ENCODE measurements around the gene LAMC3.
A peak's percentile ranks its signal among the peaks of the same experiment; 100 is the strongest.
"Not testable (repeated sequence)": the region's sequence is repeated elsewhere in the genome, so short reads cannot be mapped to it uniquely, and the experiment has no call there.

LAMC3 gene

DNA sequence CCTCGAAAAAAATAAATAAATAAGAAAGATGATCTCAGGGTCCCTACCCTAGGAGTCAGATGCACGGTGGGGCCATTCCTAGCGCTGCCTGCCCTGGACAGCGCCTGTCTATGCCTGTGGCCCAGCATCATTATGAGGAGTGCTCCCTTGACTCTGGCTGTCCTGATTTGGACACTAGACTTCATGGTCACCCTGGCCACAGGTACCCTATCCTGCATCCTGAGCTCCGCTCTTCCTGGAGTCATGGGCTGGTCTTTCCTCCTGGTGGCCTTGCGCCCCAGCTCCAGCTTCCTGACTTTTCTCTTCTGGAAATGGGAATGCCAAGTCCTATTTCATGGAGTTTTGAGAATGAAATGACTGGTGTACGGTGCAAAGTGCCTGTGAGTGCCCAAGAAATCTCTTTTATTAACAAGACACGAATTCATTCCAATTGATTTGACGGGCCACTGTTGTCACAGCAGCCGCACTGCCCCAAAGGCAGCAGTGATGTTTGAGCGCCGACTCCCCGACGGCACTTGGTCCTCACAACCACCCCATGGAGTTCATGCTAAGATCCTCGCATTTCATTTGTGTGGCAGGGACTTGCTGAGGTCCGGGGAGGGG lies 86.8 kb downstream of the LAMC3 start:
- no peak for DNase-seq
- no peak for TF ChIP-seq POLR2A (IDR thresholded peaks at IDR 0.05; ENCODE audit: low read length)
- no peak for TF ChIP-seq GATA1 (IDR thresholded peaks at IDR 0.05; ENCODE audit: low read depth, low read length)

DNA sequence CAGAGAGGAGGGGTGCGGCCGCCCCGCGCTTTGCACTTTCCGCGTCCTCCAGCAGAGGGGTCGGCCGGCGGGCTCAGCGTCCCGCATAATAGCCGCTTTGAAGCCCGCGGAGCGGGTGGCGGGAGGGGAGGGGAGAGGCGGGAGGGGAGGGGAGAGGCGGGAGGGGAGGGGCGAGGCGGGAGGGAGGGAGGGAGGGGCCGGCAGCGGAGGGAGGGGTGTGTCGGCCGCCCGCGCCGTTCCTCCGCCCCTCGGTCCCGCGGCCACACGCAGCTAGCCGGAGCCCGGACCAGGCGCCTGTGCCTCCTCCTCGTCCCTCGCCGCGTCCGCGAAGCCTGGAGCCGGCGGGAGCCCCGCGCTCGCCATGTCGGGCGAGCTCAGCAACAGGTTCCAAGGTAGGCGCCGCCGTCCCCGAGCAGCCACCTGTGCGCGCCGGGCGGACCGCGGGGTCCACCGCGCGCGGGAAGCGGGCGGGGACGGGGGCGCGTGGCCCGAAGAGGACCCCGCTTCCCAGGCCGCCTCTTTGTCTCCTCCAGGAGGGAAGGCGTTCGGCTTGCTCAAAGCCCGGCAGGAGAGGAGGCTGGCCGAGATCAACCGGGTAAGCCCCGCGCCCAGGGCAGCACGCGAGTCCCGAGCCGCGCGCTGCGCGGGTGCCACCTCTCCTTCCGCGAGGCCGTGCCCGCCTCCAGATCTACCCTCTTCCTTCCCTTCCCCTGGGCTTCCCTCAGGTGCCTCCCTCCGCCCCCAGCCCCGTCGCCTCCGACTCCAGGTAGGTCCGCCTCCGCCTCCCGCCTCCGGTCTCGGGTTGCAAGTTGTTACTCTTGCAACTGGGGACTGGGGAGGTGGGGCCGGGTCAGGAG lies 87.5 kb downstream of the LAMC3 start, which contains the start of gene AIF1L:
Gene AIF1L, plus strand, starts transcription at position 263 of the 857 bp plus-strand sequence. Its CDS starts 99 bp downstream, at position 362.
- DNase-seq: peak; percentile 34 to 47

DNA sequence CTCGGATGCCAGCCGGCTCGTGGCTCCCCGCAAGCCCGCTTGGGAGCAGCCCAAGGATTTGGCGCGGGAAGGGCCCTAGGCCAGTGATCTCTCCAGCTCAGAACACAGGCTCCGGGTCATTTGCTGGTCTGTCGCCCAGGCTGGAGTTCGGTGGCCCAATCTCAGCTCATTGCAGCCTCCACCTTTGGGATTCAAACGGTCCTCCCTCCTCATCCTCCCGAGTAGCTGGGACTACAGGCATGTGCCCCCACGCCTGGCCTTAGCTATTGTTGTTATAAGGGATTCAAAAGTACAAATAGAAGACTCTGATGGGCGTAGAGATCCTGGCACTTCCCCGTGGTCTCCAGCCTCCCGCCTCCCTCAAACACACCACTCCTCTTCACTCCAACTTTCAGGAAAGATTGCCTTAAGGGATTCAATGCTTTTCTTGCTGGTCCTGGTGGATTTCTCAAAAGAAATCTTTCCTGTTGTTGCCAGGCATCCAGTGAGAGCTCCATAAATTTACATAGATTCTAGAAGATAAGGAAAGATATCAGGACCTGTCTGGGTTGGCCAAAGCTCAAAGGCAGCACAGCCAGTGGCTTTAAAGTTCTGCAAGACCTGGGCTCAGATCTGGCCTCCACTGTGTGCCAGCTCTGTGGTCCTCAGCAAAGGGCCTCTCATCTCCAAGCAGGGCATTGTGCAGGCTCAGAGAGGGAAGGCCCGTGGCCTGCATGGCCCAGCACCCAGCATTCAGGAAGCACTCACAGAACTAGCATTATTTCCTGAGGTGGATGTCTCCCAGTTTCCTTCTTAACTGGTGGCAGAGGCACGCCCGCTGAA lies 88.4 kb downstream of the LAMC3 start:
- no peak for TF ChIP-seq POLR2A (IDR thresholded peaks at IDR 0.05; ENCODE audit: low read length)
- no peak for TF ChIP-seq GATA1 (IDR thresholded peaks at IDR 0.05; ENCODE audit: low read depth, low read length)
- no peak for DNase-seq

More for the DNA sequence above, 87.5 kb downstream of the LAMC3 start, which contains the start of gene AIF1L:
- TF ChIP-seq POLR2A (IDR thresholded peaks at IDR 0.05; ENCODE audit: low read length): no peak
- no peak for TF ChIP-seq GATA1 (IDR thresholded peaks at IDR 0.05; ENCODE audit: low read depth, low read length)

DNA sequence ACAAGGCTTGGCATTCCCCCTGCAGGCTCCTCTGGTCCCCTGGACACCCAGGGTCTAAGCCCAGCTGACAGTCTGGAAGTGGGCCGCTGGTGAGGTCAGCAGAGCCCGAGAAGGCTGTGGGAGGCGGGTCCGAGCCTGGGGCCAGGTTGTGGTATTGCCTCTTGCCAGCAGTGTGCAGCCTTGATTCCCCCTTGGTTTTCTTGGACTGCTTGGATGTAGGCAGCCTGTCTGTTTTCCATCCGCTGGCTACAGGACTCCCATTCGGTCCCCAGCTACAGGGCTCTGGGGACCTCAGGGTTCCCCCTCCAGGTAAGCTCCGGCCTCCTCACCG lies 88.9 kb downstream of the LAMC3 start:
- TF ChIP-seq GATA1 (IDR thresholded peaks at IDR 0.05; ENCODE audit: low read depth, low read length) (no peak), POLR2A (IDR thresholded peaks at IDR 0.05; ENCODE audit: low read length) (no peak)
- no peak for DNase-seq

DNA sequence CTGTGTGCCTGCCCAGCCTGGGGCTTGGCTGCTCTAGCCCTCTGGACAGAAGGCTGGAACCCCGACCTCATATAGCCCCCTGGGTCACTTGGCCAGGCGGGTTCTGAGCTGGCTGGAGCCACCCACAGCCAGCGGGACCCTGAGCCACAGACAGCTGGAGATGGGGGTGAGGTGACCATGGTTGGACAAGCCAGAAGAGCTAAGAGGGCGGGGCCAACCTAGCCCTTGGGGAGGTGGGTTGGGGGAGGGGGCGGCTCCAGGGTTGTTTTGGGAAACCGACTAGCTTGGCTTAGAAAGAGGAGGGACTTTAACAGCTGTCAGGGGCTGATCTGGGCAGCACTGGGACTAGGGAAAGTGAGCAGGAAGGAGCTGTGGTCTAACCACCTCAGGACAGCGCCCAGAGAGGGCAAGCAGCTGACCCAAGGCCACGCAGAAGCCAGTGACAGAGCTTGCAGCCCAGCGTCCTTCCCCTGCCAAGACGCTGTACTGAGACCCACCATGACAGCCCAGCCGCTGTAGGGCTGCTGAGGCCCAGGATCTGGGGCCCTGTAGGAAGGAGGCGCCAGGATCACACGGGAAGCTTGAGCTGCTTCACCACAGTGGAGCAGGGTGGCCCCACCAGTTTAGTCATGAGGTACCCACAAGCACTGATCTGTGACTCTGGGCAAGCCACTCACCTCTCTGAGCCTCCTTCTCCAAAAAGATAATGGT lies 89.6 kb downstream of the LAMC3 start:
- TF ChIP-seq GATA1 (IDR thresholded peaks at IDR 0.05; ENCODE audit: low read depth, low read length): no peak
- no peak for TF ChIP-seq POLR2A (IDR thresholded peaks at IDR 0.05; ENCODE audit: low read length)
- no peak for DNase-seq

DNA sequence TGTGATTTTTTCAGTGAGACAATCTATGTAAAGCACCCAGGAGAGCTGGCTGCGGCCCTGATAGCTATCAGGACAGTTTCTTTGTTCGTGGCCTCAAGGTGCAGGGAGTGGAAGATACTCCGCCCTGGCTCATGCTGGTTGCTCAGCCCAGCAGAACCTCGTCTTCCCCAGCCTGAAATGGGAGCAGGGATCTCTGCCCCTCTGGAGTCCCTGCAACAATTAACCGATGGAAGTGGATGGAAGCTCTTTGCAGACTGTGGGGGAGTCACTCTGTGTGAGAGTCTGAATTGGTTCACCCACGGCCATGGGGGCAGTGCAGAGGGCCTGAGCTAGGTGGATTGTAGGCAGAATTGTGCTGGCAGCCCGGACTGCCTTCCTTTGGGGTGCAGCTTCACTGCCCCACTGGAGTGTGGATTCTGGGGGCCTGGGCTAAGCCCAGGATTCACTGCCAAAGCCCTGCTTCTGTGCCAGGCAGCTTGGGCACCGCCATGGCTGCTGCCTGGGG lies 90.2 kb downstream of the LAMC3 start:
- TF ChIP-seq POLR2A (IDR thresholded peaks at IDR 0.05; ENCODE audit: low read length): no peak
- no peak for TF ChIP-seq GATA1 (IDR thresholded peaks at IDR 0.05; ENCODE audit: low read depth, low read length)
- DNase-seq: peak; percentile 10 to 22

DNA sequence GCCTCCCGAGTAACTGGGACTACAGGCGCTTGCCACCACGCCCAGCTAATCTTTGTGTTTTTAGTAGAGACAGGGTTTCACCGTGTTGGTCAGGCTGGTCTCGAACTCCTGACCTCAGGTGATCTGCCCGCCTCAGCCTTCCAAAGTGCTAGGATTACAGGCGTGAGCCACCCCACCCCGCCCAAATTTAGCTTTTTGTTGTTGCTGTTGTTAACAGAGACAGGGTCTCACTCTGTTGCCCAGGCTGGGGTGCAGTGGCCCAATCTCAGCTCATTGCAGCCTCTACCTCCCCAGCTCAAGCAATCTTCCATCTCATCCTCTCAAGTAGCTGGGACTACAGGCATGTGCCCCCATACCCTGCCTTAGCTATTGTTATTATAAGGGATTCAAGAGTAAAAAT lies 90.9 kb downstream of the LAMC3 start:
- DNase-seq: not testable (repeated sequence)

DNA sequence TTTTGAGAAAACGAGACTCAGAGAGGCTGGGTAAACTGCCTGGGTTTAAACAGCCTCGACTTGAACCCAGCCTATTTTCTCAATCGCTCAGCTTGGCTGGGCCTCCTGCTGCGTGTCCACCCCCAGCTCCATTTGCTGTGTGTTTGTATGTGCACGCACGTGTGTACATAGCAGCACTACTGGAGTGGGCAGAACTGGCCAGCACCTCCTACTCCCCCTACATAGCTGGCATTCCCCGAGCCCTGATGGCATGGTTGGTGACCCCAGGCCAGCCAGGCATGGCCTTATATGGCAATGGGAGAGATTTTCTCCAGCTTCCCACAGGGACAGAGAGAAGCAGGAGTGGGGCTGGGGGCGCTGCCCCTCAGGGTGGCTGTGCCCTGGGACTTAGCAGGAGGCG lies 91.5 kb downstream of the LAMC3 start:
- TF ChIP-seq GATA1 (IDR thresholded peaks at IDR 0.05; ENCODE audit: low read depth, low read length): no peak
- TF ChIP-seq POLR2A (IDR thresholded peaks at IDR 0.05; ENCODE audit: low read length): no peak
- no peak for DNase-seq

DNA sequence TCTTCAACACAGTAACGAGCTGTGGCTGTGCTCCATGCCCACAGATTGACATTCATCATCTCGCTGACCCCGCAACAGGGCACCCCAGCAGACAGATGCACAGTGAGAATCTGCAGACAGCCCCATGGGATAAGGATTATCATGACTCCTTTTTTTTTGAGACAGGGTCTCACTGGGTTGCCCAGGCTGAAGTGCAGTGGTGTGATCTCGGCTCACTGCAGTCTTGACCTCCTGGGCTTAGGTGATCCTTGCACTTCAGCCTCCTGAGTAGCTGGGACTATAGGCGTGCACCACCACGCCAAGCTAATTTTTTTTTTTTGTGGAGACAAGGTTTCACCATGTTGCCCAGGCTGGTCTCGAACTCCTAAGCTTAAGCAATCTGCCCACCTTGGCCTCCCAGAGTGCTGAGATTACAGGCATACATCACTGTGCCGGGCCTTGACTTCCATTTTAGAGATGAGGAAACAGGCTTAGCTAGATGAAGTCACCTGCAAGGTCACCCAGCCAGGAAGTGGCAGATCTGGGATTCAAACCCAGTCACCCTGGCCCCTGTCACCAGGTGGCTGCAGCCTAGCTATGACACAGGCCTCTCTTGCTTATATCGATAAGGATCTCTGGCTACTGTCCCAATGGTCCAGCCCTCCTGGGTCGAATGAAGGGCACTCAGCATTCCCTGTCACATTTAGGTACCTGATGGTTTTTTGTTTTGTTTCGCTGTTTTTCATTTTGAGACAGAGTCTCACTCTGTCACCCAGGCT lies 92.4 kb downstream of the LAMC3 start:
- no peak for TF ChIP-seq GATA1 (IDR thresholded peaks at IDR 0.05; ENCODE audit: low read depth, low read length)
- no peak for TF ChIP-seq POLR2A (IDR thresholded peaks at IDR 0.05; ENCODE audit: low read length)
- DNase-seq: peak in 1 of 2 experiments; percentile 13

DNA sequence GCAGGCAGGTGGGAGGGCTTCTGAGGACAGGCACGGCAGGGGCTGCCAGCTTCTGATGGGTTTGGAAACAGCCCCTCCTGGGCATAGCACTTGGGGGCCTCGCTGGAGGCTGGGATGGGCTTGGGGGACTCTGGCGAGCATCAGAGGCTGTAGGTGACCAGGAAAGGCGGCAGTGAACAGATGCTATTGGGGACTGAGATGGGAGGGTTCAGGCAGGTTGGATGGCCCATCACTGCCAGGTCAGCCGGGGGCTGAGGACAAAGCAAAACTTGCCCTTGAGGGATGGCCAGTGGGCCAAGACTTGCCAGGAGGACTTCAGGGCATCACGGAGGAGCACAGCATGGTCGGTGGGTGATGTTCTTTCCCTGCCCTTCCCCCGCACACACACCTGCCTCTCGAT lies 94.0 kb downstream of the LAMC3 start:
- TF ChIP-seq POLR2A (IDR thresholded peaks at IDR 0.05; ENCODE audit: low read length): no peak
- TF ChIP-seq GATA1 (IDR thresholded peaks at IDR 0.05; ENCODE audit: low read depth, low read length): no peak
- DNase-seq: no peak

DNA sequence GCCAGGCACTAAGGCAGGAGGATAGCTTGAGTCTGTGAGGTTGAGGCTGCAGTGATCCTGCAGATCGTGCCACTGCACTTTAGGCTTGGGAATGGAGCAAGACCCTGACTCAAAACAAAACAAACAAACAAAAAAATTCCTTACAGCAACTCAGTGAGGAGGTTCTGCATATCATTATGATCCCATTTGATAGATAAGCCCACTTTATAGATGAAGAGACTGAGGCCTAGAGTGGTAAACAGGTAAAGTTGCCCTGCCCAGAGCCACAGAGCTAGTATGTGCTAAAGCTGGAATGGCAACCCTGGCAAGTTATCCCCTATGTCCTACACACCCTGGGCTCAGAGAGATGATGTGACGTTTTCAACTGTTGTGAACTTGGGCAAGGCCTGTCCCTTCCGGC lies 94.6 kb downstream of the LAMC3 start:
- DNase-seq: no peak
- TF ChIP-seq GATA1 (IDR thresholded peaks at IDR 0.05; ENCODE audit: low read depth, low read length) (no peak), POLR2A (IDR thresholded peaks at IDR 0.05; ENCODE audit: low read length) (no peak)

DNA sequence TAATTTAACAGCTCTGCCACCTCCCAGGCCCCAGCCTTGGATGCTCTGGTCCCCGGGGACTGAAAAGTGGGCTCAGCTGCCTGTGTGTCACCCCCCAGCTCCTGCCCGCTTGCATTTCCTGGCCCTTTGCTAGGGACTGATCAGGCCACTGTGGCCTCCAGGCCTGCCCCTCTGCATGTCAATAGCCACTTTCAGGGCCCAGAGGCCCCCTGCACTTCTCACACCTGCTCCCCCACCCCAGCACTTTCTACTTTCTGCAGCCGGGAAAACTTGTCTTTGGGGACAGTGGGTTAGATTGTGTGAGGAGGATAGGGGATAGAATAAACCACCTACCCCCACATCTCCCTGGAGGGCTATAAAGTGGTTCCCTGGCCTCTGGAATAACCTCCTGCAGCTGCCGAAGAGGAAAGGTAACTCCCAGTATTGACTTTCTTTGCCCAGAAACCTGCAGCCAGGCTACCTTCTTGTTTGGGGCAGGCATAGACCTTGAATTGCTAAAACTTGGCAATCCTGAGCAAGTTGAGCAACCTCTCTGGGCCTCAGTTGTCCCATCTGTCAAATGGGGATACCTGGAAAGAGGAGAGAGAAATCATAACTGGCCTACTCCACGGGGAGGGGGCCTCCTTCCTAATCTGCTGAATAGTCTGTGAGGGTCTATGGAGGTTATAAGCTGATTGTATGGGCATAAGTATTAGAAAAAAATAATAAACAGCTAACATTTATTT lies 95.2 kb downstream of the LAMC3 start:
- no peak for DNase-seq
- no peak for TF ChIP-seq POLR2A (IDR thresholded peaks at IDR 0.05; ENCODE audit: low read length)
- TF ChIP-seq GATA1 (IDR thresholded peaks at IDR 0.05; ENCODE audit: low read depth, low read length): no peak

Data from erythroblast (primary cell).